Pancreas (tissue), 10 donors: ENCODE results near the gene ISOC1. TPM values are rescaled to one million over a fixed set of nuclear protein-coding genes. Genes with fewer than 3 reads are reported as not detected.

Source experiments
- ATAC-seq, 4 donors: fragments of 200-7000 bp; cut with Tn5 transposase; one replicate each; pipeline versions ENCODE4 v1.8.0 to v1.9.1; 2020; ENCODE audit warnings: mild to moderate bottlenecking in 4 of 4, moderate library complexity in 4 of 4
- DNase-seq, 6 donors: peaks; one replicate each; pipeline ENCODE4 v3.0.0-alpha.2; 2020
- FAIRE-seq: peaks from 2 replicates; lab custom pipeline; 2012; peaks lifted over from hg19 to GRCh38; lab: Jason Lieb, UNC
- H3K27ac ChIP-seq, 4 donors: fragments of 200-600 bp; sonication (generic); 1 replicate in 3 of 4; 2 replicates in 1 of 4; pipeline versions ENCODE4 v1.5.0 to v1.8.0; 2020
- H3K27me3 ChIP-seq, 4 donors: fragments of 200-600 bp; one replicate each; pipeline ENCODE4 v1.8.0; 2021
- H3K36me3 ChIP-seq, 3 donors: fragments of 200-600 bp; sonication (generic) in 1 of 3; one replicate each; pipeline versions ENCODE4 v1.5.0 to v1.8.0; 2020 to 2021
- H3K4me1 ChIP-seq, 3 donors: fragments of 200-600 bp; one replicate each; pipeline ENCODE4 v1.8.0; 2021
- H3K4me3 ChIP-seq, 4 donors: fragments of 200-600 bp; sonication (generic) in 2 of 4; one replicate each; pipeline versions ENCODE4 v1.5.0 to v1.8.0; 2020 to 2021
- H3K9me3 ChIP-seq, 4 donors: fragments of 200-600 bp; one replicate each; pipeline ENCODE4 v1.8.0; 2021
- CTCF ChIP-seq, 4 donors: fragments of 200-600 bp; sonication (generic) in 3 of 4; IDR thresholded peaks; one replicate each; pipeline versions ENCODE4 v1.5.0 to v1.8.0; 2021; ENCODE audit warnings: antibody characterized with exemption in 4 of 4
- WGBS, 2 donors: extraction: QIAGEN DNeasy Blood & Tissue Kit; methylation state at CpG; one replicate each; pipeline ENCODE4 v1.1.7; 2013; 5-methylcytosine and 5-hydroxymethylcytosine counted together
- intact Hi-C, 3 donors: fragments of 100-400 bp; cut with DNase I; formaldehyde crosslinking; loops; one replicate each; pipeline versions ENCODE4 v1.11.1 to v1.14.2; 2022
- polyA plus RNA-seq, 2 donors: library from polyadenylated mRNA; stranded (reverse); fragments of 200-250 nt; gene quantifications; one replicate each; pipeline ENCODE4 v1.2.3, GENCODE V29; 2013
- total RNA-seq, 6 donors: library from RNA; stranded (reverse); fragmentation: NEBNext Ultra II Directional in 4 of 6; extraction: Animal tissue kit (Norgen Biotek cat#: 25700) in 4 of 6; gene quantifications; one replicate each; pipeline versions ENCODE4 v1.2.1 to v1.2.4, GENCODE V29; 2021 to 2023
- donor health status: healthy with polysubstance abuse.
- donor health status: DM: no; HTN: no; CAD: no; lungs with moderate emphysema.
- donor health status: DM: no; HTN: no; CAD: no.
- donor health status: control.
- donor health status: control.
- donor health status: Bipolar disorder and iron deficiency.
- donor health status: DM: yes; HTN: yes; CAD: no.
- donor health status: DM: no; HTN: no; CAD: no.
- donor health status: DM: no; HTN: no; CAD: no.
- donor health status: DM: yes; HTN: yes; CAD: no.

ISOC1 gene
- total and polyA plus RNA-seq, 8 donors = 6.9 to 15.9 (median 9.6) TPM

DNA sequence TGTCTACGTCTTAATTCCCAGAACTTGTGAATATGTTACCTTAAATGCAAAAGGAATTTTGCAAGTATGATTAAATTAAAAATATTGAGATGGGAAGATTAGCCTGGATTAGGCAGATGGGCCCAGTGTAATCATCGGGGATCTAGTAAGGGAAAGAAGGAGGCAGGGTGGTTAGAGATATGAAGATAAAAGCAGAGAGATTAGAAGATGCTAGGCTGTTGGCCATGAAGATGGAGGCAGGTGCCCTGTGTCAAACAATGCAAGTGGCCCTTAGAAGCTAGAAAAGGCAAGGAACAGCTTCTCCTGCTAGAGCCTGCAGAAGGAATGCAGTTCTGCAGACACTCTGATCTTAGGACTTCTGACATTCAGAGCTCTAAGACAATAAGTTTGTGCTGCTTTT lies 28.8 kb upstream of the ISOC1 start:
- no peak for ATAC-seq
- intact Hi-C loops = no loop called here
- H3K27me3 ChIP-seq = no peaks in the 10 kb centered on the region
- FAIRE-seq = no peak
- H3K9me3 ChIP-seq = no peaks in the 10 kb centered on the region
- TF ChIP-seq CTCF (IDR thresholded peaks at IDR 0.05) = no peak
- no peaks in the 10 kb centered on the region for H3K36me3 ChIP-seq
- H3K27ac ChIP-seq = no peak overlapping the region
- H3K4me3 ChIP-seq = no peak overlapping the region
- no peaks in the 10 kb centered on the region for H3K4me1 ChIP-seq
- DNase-seq = no peak
- WGBS, 2 donors = 78 to 87% methylated on average over 2 of the region's 2 CpGs

DNA sequence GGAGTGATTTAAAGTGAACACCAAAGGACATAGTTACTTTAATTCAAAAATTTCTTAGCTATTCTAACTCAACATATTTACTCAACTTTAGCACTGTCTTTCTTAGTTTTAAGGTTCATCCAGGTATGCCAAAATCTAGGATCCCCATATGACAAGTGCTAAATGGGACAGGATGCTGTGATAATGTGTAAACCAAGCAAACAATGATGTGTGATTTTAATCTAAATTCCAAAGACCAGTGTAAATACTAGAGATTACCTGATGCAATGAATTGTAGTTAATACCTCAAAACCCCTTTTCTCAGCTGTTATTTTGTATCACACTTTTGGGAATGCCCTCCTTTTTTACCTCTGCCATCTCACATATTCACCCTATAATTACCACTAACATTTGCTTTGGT lies 26.8 kb upstream of the ISOC1 start:
- TF ChIP-seq CTCF (IDR thresholded peaks at IDR 0.05) = no peak
- ATAC-seq (no peak), FAIRE-seq (no peak), DNase-seq (no peak)
- Histone ChIP-seq H3K27me3 (peaks cover 0 to 7% (median 0%) of the 10 kb centered on the region in 4 donors), H3K4me3 (no peak overlapping the region), H3K36me3 (no peaks in the 10 kb centered on the region), H3K4me1 (no peaks in the 10 kb centered on the region), H3K27ac (no peak overlapping the region), H3K9me3 (no peaks in the 10 kb centered on the region)
- intact Hi-C loops = no loop called here

- ATAC-seq (no peak), FAIRE-seq (no peak), DNase-seq (no peak)
- Histone ChIP-seq H3K27me3 (peaks cover 0 to 7% (median 0%) of the 10 kb centered on the region in 4 donors), H3K36me3 (no peaks in the 10 kb centered on the region), H3K4me3 (no peak overlapping the region), H3K27ac (no peak overlapping the region), H3K4me1 (no peaks in the 10 kb centered on the region), H3K9me3 (no peaks in the 10 kb centered on the region)
- 86 to 96% methylated on average over 2 of the region's 2 CpGs for WGBS, 2 donors
- TF ChIP-seq CTCF (IDR thresholded peaks at IDR 0.05) = no peak
- intact Hi-C loops = no loop called here
These were observed 25.3 kb upstream of the ISOC1 start for GRCh38 chr5:129069292-129069691.

DNA sequence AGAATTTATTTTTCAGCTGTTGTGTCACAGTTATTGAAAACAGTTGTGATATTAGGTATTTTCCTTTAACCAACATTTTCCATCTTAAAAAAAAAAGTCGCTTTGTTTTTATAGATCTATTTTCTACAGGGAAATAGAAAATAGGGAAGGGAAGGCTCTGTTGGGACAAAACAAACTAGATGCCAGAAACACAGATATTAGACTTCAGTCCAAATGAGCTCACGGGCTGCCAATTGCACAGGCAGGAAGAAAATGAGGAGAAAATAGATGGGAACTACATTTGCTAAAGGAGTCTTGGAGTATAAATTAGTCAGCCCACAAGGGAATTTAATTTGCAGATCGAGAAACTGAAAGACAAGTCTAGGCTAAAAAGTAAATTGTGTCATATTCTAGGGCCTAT lies 21.4 kb upstream of the ISOC1 start:
- Histone ChIP-seq H3K4me3 (no peak overlapping the region), H3K27me3 (peaks cover 0 to 7% (median 0%) of the 10 kb centered on the region in 4 donors), H3K4me1 (no peaks in the 10 kb centered on the region), H3K9me3 (no peaks in the 10 kb centered on the region), H3K27ac (no peak overlapping the region), H3K36me3 (no peaks in the 10 kb centered on the region)
- DNase-seq (no peak), ATAC-seq (no peak), FAIRE-seq (no peak)
- no peak for TF ChIP-seq CTCF (IDR thresholded peaks at IDR 0.05)
- intact Hi-C loops = no loop called here
- WGBS, 2 donors = 72 to 83% methylated on average over 3 of the region's 3 CpGs

- DNase-seq (no peak), FAIRE-seq (no peak), ATAC-seq (no peak)
- no peaks in the 10 kb centered on the region for H3K9me3 ChIP-seq
- no peaks in the 10 kb centered on the region for H3K36me3 ChIP-seq
- 57 to 67% methylated on average over 4 of the region's 4 CpGs for WGBS, 2 donors
- no peak overlapping the region for H3K4me3 ChIP-seq
- no peak for TF ChIP-seq CTCF (IDR thresholded peaks at IDR 0.05)
- no peak overlapping the region for H3K27ac ChIP-seq
- peaks cover 0 to 7% (median 0%) of the 10 kb centered on the region in 4 donors for H3K27me3 ChIP-seq
- no peaks in the 10 kb centered on the region for H3K4me1 ChIP-seq
- intact Hi-C loops = no loop called here
These were observed 19.6 kb upstream of the ISOC1 start for GRCh38 chr5:129074903-129075302.
